HG02884 (cell line): ENCODE results near the gene PANK2.
A peak's percentile ranks its signal among the peaks of the same experiment; 100 is the strongest.

Source experiments
- ATAC-seq: cut with Tn5 transposase; IDR thresholded peaks from one replicate; pipeline ENCODE4 v1.9.1; 2021; ENCODE audit warnings: mild to moderate bottlenecking, moderate library complexity; ENCODE audit not compliant: unreplicated experiment

The PANK2 gene

GRCh38 chr20:3900187-3900604 is 11.0 kb downstream of the PANK2 start:
- no peak for ATAC-seq

- no peak for ATAC-seq
Measured at GRCh38 chr20:3901028-3901705, 12.0 kb downstream of the PANK2 start.

DNA sequence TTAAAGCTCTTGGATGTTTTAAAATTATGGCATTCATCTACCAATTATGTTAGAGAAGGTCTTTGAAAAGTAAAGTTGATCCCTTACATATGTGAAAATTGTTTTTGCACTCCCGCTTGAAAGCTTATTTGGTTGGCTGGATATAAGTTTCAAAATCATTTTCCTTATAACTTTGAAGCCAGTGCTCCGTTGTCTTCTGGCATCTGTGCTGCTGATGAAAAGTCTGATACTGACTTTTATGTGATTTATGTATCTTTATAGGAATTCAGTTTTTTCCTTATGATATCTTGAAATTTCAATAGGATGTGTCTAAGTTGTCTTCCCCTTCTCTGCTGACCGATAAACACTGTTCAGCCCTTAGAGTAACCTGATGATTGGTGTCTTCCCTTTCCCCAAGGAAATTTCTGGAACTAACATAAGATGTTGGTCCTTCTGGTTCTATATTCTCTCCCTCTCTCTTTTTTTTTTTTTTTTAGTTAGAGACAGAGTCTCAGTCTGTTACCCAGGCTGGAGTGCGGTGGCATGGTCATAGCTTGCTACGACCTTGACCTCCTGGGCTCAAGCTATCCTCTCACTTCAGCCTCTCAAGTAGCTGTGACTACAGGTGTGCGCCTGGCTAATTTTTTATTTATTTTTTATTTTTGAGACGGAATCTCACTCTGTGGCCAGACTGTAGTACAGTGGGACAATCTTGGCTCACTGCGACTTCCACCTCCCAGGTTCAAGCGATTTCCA is 12.7 kb downstream of the PANK2 start:
- ATAC-seq, result no peak

- ATAC-seq, result no peak
Measured at GRCh38 chr20:3902446-3902845, 13.3 kb downstream of the PANK2 start.

DNA sequence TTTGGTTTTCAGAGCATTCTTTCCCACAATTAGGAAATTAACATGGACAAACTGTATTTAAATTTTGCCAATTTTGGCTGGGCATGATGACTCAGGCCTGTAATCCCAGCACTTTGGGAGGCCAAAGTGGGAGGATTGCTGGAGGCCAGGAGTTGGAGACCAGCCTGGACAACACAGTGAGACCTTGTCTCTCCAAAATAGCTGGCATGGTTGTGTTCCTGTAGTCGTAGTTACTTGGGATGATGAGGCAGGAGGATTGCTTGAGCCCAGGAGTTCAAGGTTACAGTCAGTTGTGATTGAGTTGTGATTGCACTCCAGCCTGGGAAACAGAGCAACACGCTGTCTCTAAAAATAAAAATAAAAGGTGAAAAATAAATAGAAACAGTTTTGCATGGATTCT is 15.0 kb downstream of the PANK2 start:
- ATAC-seq, result no peak

- ATAC-seq, result no peak
Measured at GRCh38 chr20:3904857-3905256, 15.7 kb downstream of the PANK2 start.

DNA sequence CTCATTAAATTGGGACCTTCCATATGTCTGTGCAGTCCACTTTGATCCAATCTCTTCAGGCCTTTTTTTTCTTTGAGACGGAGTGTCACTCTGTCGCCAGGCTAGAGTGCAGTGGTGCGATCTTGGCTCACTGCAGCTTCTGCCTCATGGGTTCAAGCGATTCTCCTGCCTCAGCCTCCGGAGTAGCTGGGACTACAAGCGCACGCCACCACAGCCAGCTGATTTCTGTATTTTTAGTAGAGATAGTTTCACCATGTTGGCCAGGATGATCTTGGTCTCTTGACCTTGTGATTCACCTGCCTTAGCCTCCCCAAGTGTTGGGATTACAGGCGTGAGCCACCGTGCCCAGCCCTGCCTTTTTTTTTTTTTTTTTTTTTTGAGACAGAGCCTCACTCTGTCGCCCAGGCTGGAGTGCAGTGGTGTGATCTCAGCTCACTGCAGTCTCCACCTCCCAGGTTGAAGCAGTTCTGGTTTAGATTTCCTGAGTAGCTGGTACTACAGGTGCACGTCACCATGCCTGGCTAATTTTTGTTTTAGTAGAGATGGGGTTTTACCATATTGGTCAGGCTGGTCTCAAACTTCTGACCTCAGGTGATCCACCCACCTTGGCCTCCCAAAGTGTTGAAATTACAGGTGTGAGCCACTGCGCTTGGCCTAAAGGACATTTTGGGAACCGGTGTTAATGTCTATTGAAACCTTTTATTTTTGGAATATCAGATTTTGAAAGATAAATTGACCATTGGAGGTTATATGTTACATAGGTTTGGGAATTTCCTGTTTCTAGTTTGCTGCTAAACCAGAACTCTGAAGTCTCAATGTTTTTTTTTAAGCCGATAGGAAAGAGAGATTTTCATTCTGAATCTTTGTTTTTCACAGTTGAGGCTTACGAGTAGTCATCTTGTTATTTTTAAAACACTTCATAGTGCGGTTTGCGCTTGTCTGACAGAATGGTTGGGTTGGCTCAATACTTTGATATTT is 17.8 kb downstream of the PANK2 start:
- ATAC-seq, result peak; percentile 73

DNA sequence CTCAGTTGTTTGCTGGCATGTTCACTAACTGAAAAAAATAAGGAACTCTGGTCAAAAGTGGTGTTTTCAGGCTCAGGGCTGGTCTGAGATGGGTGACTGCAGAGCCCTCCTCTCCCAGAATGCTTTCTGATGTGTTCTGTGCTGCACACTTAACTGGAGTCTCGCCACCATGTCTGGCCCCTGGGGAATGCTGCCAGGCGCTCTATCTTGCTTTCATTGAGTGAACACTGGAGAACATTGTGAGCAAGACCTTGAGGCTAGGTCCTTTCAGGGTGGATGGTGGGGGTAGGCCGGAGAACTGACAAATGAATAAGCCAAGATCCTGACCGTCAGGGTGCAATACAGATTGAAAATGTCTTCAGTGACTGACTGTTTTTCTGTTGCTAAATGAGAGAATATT is 19.5 kb downstream of the PANK2 start:
- no peak for ATAC-seq

- ATAC-seq, result no peak
Measured at GRCh38 chr20:3909952-3910366, 20.8 kb downstream of the PANK2 start.

DNA sequence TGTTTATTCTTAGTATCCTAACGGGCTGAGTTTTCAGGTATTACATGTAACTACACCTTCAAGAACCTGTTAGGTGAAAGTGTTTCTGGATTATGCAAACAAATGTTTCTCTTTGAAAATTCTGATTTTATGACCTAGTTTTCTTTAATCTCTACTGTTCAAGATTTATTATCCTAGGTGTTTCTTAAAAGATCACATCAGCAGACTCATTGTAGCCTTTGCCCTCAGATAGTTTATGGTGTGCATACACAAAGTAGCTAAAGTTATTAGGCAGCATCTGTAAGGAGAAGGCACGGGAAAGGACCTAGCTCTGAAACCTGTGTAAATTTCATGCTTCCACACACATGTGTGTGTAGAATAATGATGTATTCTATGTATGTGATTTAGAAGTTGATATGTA is 21.7 kb downstream of the PANK2 start:
- ATAC-seq, result no peak

DNA sequence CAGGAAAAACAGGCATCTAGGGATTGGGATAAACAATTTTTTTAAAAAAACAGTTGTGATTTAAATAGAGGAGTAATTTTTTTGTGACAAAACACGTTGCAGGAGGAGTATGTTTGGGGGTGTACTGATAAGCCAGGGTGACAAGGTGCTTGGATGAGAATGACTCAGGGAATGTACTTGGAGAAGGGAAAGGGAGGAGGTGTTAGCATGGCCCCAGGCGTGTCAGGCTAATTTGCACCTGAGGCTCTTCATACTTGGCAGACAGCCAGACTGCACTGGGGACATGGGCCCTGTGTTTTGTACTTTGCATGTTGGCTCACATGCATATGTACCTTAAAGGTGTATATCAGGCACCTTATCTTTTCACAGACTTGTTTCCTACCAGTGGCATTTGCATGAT is 22.8 kb downstream of the PANK2 start:
- ATAC-seq, result no peak

- ATAC-seq, result no peak
Measured at GRCh38 chr20:3914446-3914845, 25.3 kb downstream of the PANK2 start.

GRCh38 chr20:3915691-3916090 is 26.5 kb downstream of the PANK2 start:
- no peak for ATAC-seq

- no peak for ATAC-seq
Measured at GRCh38 chr20:3916364-3916763, 27.2 kb downstream of the PANK2 start.

- no peak for ATAC-seq
Measured at GRCh38 chr20:3919352-3919751, 30.2 kb downstream of the PANK2 start.

DNA sequence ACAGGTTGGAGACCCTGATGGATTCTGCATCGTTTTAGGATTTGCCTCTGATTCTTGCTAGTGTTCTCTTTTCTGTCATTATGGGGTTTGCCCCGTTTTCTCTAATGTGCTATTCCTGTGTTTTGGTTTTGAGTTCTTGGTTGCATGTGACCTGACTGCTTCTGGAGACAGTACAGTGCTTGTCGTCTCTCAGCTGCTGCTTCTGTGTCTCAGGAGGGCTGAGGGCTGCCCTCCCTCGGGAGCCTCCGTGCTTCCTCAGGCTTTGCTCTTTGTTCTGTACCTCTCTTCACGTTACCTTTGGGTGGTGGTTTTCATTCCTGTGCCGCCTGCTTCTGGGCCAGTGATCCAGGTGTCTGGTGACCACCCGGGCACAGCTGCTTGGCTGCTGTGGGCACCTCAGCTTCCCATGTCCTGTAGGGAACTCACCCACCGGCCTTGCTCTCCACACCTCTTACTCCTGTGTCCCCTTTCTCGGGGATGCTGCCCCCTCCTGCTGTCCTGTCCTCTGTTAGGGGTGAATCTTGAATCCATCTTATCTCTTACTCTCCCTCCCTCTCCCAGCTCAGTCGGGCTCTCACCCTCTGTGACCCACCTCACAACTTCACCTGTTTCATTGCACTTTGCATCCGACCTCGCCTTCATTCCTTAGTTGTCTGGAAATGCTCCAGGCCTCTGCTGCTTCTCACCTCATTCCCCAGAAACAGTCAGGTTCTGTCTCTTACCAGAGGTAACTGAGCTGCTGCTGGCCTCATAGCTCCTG is 33.2 kb downstream of the PANK2 start:
- no peak for ATAC-seq

- ATAC-seq, result no peak
Measured at GRCh38 chr20:3922983-3923339, 33.8 kb downstream of the PANK2 start.

- no peak for ATAC-seq
Measured at GRCh38 chr20:3923818-3924217, 34.6 kb downstream of the PANK2 start.

DNA sequence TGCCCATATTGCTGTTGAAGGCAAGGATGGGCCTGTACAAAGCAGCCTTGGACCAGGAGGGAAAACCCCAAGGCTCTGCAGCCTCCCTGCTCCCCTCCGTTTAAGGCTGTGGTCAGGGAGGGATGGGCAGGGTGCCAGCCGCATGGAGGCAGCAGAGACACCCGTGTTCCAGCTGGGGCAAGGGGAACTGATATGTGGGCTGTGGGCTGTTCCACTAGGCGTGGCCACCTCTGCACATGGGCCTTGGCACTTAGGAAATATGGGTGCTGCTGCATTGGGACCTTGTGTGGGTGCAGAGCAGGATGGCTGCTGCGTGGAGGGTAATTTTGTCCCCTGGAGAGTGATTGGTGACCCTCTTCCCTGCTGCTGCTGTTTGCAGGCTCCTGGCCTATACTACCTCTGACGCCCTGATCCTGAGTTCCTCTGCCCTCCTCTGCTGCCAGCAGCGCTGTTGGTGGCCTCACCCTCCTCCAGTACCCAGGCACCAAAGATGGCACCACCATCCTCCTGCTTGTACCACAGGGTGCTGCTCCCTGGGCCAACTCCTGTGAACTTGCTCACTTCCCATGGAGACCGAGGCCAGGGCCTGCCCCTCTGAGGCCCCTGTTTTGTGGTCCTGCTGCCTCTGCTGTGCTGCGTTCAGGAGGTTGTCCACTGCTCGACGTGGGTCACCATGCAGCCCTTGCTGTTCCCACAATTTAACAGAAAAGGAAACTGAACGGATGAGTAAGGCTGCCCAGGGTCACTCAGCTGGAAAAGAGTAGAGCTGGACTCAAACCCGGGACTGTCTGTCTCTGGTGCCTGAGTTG is 35.3 kb downstream of the PANK2 start:
- no peak for ATAC-seq

DNA sequence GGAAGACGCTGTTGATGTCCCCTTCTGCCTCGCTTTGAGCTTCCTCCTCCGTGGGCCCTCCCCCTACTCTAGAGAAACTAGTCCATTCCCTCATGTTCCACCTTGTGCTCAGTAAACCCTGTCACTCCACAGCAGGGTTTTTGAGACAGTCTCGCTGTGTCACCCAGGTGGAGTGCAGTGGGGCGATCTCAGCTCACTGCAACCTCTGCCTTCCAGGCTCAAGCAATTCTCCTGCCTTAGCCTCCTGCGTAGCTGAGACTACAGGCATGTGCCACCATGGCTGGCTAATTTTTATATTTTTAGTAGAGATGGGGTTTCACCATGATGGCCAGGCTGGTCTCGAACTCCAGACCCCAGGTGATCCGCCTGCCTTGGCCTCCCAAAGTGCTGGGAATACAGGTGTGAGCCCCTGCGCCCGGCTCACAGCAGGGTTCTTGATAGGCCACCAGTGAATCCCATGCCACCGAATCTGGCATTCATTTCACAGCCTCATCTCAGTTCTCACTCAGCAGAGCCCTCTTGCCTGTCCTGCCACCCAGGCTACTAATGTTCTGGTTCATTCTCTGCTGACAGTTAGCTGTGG is 36.0 kb downstream of the PANK2 start:
- ATAC-seq, result no peak
